GM12865 (cell line): Measurements from ENCODE around the gene STPG2.

Experiments used
- DNase-seq: peaks from one replicate; pipeline ENCODE4 v3.0.0; 2010; ENCODE audit warnings: low read depth
- H3K4me3 ChIP-seq: 2 replicates; pipeline ENCODE4 v1.5.1; 2011; ENCODE audit warnings: mild to moderate bottlenecking, low read depth, low read length, control low read depth
- TF ChIP-seq, protein P1 (sequence below): IDR thresholded peaks from 2 replicates; pipeline ENCODE4 v1.5.1; 2011; ENCODE audit warnings: low read length, control low read depth, low read depth, inconsistent platforms; ENCODE audit not compliant: insufficient read depth; ENCODE audit errors: missing control alignments

The STPG2 gene

GRCh38 chr4:98143001-98143899, at the start of gene STPG2:
Gene STPG2 (minus strand): TSS chr4:98143476.
- TF ChIP-seq, protein P1, sequence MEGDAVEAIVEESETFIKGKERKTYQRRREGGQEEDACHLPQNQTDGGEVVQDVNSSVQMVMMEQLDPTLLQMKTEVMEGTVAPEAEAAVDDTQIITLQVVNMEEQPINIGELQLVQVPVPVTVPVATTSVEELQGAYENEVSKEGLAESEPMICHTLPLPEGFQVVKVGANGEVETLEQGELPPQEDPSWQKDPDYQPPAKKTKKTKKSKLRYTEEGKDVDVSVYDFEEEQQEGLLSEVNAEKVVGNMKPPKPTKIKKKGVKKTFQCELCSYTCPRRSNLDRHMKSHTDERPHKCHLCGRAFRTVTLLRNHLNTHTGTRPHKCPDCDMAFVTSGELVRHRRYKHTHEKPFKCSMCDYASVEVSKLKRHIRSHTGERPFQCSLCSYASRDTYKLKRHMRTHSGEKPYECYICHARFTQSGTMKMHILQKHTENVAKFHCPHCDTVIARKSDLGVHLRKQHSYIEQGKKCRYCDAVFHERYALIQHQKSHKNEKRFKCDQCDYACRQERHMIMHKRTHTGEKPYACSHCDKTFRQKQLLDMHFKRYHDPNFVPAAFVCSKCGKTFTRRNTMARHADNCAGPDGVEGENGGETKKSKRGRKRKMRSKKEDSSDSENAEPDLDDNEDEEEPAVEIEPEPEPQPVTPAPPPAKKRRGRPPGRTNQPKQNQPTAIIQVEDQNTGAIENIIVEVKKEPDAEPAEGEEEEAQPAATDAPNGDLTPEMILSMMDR, result peak; percentile 44
- DNase-seq, result peak; percentile 97
- peak within 1 kb of the TSS; percentile 84 for H3K4me3 ChIP-seq

DNA sequence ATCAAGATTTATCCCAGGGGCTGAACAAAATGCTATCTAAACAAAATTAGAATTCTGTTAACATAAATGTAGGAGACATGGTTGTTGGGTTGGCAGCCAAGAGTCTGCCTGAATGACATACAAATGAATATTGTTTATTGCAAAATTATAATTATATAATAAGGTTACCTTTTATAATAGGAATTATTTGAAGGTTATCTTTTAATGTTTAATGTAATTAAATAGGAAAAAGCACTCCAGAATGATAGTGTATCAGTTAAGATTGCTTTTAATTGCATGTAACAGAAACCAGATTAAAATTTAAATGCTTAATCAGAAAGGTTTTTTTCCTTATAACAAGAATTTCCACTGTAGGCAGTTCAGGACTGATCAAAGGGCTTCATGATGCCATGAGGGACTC, 42.0 kb upstream of the STPG2 start:
- TF ChIP-seq, protein P1, result no peak
- no peak for DNase-seq
- H3K4me3 ChIP-seq, result no peak overlapping the region

DNA sequence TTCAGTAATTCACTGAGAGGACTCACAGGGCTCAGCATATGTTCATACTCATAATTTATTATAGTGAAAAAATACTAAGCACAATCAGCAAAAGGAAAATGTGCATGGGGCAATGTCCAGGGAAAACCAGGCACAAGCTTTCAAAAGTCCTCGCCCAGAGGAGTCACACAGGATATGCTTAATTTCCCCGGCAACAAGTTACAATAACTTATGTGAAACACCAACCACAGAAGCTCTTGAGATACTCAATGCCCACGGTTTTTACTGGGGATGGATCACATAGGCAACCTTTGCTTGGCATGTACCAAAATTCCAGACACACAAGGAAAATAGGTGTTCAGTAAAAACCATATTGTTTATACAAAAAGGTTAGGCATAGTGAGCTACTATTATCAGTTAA, 38.5 kb upstream of the STPG2 start:
- DNase-seq, result no peak
- TF ChIP-seq, protein P1, result no peak
- H3K4me3 ChIP-seq, result no peak overlapping the region

- no peak overlapping the region for H3K4me3 ChIP-seq
- no peak for DNase-seq
- TF ChIP-seq, protein P1, result no peak
Measured at GRCh38 chr4:98179951-98180350, 36.7 kb upstream of the STPG2 start.

GRCh38 chr4:98176531-98176930, 33.3 kb upstream of the STPG2 start:
- TF ChIP-seq, protein P1, result no peak
- H3K4me3 ChIP-seq, result no peak overlapping the region

DNA sequence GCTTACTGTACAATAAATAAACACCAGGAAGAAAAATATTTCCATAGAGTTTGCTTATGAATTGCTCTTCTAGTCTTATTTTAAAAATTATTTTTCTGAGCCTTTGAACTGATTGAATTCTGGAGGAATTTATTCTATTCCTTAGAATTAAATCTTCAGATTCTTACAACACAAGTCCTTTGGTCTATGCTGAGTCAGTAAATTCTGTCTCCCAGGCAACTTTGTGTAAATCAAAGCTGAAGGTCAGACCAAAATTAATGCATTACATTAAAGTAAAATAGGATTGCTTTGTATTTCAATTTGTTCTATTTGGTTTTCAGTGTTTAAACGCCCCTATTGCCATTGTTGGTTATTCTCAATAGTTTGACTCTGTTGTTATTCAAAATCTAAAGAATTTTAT, 26.8 kb upstream of the STPG2 start:
- DNase-seq, result no peak
- H3K4me3 ChIP-seq, result no peak overlapping the region
- TF ChIP-seq, protein P1, result no peak

More at GRCh38 chr4:98176531-98176930, 33.3 kb upstream of the STPG2 start:
- DNase-seq, result no peak

DNA sequence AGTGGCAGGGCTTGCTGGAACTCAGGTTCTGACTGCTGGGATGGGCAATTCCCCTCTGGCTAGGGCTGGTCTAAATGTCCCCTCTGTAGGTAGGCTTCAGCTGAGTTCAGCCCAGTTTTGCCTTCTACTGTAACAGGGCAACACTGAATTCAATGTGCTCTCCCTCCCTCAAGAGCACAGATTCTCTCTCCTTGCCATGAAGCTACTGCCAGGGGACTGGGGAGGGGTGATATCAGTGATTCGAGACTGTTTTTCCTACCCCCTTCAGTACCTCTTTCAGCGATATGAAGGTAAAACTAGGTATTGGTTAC, 23.4 kb upstream of the STPG2 start:
- no peak overlapping the region for H3K4me3 ChIP-seq
- TF ChIP-seq, protein P1, result no peak

More for the DNA sequence above, 23.4 kb upstream of the STPG2 start:
- no peak for DNase-seq
